GM20431 (cell line): ENCODE measurements around the gene USF3.
"Not testable (repeated sequence)": the region's sequence is repeated elsewhere in the genome, so short reads cannot be mapped to it uniquely, and the experiment has no call there.

ENCODE experiments used
- in situ Hi-C: fragments of 300-500 bp; cut with MseI, MboI; formaldehyde crosslinking; loops from one replicate; pipeline ENCODE4 v1.15.0; 2020; ENCODE audit warnings: low sequenced_read_pairs; ENCODE audit not compliant: unreplicated experiment

USF3 gene

DNA sequence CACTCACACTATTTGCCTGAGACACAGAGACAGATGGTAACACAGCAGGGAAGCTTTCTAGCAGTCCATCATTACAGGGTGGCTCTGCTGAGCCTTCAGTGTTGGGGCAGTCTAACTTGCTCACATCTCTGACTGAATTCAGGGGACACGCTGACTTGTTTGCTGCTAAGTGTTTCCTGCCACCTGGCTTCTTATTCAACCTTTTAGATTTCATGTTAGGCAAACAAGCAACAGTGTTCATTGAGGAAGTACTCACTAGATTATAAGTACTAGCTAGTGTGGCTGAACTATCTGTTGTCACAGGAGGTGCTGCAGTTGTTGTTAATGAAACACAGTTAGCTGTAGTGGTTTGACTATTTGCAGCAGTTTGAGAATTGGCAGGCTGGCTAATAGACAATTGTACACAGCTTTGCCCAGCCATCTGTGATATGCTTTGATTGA lies 37.3 kb downstream of the USF3 start:
- in situ Hi-C loops, result no loop called here

DNA sequence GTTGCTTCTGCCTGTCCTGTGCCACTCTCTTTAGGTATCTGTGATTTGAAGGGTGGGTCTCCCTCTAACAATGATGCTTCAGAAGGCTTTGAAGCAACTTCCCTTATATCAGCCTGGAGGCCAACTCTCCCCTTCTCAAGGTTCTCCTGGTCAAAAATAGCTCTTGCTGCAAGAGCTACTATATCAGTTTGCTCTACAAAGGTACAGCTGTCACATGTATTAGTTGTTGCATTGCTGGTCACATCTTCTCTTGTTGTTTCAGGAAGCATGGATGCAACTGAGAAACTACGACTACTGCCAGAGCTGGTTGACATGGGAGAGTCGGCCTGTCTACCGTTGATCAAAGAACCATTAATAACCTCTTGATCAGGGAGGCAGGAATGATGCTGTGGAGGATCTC lies 38.3 kb downstream of the USF3 start:
- in situ Hi-C loops, result no loop called here

DNA sequence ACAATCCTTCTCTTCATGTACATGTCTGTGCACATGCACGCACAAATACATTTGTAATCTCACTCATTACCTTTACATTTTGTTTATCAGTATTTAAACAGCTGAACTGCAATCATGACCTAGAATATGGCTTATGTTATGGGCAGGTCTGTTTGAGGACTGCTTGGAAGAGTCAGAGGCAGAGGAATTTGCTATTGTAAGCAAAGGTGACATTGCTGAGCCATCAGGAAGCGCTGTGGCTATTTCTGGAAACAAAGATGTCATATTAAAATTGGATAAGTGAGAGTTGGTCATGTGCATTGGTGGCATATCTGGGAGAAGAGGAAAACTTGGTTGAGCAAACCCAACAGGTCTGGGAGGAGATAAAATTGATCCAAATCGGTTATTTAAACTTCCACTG lies 41.6 kb downstream of the USF3 start:
- in situ Hi-C loops, result no loop called here

DNA sequence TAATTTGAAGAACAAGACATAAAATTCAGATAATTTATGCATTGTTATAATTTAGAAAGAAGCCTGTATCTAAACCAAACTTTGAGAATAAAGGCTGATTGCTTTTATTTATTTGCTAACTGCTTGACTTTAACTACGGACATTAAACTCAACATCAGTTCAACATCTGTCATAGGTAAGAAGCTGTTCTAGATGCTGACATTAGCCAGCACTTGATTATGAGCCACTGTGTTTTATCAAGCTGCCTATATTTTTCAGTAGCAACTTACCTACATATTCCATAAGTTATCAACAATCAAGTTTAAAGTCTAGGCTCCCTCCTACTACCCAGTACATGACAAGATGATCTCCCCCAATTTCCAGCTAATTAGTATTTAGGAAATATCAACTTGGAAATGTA lies 42.1 kb downstream of the USF3 start:
- in situ Hi-C loops, result no loop called here

DNA sequence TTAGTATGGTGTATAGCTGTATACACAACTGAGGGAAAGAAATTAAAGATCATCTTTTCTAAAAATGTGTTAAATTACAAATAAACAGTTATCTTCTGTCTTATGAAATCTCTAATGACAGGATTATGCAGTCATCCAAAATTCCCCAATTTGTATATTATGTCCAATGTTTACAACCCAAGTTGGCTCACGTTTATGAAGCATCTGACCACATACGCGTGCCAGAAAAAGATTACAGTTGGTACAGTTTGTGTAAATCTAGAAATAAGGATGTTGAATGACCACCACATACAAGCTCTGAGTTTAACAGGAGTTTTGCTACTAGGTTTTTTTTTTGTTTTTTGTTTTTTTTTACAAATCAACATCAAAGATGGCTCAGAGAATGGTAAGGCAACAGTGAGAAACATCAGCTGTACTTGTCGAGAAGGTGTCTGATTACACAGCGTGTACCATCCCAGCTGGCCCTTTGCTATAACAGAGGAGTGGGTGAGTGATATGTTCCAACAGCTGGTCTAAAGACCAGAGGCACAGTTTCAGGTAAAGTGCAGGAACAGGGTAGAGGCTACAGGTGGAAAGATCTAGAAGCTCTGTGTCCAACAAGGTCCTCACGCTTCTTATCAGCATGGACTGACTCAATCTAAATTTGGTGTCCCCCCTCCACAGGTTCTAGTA lies 47.1 kb downstream of the USF3 start:
- in situ Hi-C loops, result no loop called here

DNA sequence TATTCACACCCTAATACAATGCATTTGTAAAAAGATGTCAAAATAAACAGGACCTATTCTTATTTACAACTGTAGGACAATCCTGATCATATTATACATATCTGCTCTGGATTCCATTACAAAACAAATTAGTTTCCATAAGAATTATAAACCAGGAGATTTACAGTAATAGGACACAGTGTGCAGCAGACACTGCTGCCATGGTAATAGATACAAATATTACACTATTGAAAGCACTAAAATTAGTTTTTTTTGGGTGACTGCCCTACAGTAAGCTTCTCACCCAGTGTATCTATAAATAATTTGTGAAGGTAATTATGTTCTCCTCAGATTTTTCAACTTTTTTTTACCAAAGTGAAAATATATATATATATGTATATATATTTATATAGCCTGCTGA lies 47.9 kb downstream of the USF3 start:
- in situ Hi-C loops, result no loop called here

DNA sequence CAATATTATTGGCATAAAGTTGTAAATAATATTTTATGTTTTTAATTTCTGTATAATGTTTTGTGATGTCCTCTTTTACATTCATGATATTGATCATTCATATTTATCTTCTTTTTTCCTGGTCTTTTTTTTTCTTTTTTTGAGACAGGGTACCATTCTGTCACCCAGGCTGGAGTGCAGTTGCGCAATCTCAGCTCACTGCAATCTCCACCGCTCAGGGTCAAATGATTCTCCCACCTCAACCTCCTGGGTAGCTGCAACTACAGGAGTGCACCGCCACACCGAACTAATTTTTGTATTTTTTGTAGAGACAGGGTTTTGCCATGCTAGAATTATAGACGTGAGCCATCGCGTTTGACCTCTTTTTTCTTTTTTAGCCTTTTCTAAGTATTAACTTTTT lies 52.9 kb downstream of the USF3 start:
- in situ Hi-C loops, result no loop called here

DNA sequence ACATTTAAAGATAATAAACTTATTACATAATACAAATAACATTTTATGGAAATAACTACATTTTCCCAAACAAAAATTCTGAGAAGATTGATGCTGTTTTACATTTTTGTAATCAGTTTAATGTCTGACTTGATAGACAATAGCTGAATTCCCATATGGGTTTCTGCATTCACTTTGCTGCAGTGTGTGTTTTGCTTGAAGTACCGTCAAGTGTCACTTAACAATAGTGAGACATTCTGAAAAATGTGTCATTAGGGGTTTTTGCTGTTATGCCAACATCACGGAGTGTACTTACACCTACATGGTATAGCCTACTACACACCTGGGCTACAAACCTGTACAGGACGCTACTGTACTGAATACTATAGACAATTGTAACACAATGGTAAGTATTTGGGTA lies 57.5 kb downstream of the USF3 start:
- in situ Hi-C loops, result no loop called here

DNA sequence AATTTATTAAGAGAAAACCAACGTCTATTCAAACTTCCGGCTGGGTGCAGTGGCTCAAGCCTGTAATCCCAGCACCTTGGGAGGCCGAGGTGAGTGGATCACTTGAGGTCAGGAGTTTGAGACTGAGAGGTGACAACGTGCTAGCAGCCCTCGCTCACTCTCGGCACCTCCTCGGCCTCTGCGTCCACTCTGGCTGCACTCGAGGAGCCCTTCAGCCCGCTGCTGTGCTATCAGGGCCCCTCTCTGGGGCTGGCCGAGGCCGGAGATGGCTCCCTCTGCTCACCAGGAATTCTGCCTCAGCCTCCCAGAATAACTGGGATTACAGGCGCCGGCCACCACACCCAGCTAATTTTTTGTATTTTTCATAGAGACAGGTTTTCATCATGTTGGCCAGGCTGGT lies 58.7 kb downstream of the USF3 start:
- in situ Hi-C loops, result no loop called here

DNA sequence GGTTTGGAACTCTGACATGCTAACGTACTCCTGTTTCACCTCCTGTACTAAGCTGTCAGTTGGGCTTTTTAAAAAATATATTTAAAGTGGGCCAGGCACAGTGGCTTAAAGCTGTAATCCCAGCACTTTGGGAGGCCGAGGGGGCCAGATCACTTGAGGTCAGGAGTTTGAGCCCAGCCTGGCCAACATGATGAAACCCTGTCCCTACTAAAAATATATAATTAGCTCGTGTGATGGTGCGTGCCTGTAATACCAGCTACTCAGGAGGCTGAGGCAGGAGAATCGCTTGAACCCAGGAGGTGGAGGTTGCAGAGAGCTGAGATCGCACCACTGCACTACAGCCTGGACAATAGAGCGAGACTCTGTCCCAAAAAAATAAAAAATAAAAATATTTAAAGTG lies 60.4 kb downstream of the USF3 start:
- in situ Hi-C loops, result not testable (repeated sequence)

DNA sequence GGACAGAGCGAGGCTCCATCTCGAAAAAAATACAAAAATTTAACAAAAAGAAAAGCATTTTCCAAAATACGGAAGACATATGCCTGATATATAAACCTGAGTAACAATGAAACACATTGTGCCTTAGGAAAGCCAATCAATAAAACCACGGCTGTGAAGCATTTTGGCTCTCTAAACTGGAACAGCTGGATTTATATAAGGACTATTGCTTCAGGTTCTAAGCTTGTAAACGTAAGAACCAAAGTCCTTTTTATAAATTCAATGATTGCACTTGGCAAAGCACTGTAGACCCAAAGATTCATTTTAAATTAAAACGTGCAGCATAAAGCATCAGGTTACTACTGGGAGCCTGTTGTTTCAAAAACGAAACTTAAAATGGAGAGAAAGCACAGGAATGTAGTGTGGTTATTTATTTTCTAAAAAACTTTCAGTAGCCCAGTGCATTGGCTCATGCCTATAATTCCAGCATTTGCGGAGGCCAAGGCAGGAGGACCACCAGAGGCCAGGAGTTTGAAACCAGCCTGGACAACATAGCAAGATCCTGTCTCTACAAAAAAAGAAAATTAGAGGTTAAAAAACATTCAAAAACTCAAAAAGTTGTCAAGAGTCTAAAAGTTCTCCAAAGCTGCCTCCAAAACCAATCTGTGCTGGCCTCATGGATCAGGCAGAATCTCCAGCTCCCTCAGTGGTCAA lies 61.5 kb downstream of the USF3 start:
- in situ Hi-C loops, result no loop called here

DNA sequence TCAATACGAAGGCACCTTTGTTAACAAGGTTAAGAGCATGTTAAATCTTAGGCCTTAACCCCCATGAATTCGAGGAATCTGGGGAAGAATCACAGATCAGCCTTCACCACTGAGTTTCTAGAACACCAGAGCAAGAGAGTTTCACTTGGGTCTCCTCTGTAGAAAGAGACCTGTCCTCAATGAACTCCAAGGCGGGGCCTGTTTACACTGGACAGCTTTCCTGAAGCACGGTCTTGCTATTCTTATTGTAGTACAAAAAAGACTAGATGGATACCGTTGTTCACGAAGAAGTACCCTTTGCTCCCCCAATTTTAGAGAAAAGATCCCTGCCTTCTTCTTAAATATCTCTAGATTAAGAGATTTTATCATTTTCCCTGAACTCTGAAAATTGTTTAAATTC lies 64.9 kb downstream of the USF3 start:
- in situ Hi-C loops, result no loop called here

DNA sequence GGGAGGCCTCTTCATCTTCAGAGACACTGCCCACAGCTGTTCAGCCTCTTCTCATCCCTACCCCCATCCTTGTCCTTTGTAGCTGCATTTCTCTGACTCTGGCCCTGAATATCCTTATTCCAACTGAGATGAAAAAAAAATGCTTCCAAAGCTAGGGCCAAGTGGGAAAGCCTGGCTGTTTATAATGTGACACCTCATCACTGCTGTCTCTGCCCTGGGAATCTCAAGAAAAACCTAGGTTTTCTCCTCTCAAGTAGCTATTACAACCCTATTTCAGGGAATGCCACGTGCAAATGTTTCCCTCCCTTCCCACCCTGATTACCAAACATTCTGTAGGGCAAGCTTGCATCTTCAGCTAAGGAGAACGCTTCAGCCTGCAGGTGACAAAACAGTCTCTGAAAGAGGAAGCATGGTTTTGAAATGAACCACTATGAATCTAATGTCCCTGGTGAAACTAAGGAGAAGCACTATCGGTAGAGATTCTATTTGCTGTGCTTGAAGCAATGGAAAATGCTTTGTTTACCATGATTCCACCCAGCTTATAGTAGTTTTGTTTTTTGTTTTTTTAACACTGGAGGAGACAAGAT lies 65.4 kb downstream of the USF3 start:
- in situ Hi-C loops, result no loop called here

DNA sequence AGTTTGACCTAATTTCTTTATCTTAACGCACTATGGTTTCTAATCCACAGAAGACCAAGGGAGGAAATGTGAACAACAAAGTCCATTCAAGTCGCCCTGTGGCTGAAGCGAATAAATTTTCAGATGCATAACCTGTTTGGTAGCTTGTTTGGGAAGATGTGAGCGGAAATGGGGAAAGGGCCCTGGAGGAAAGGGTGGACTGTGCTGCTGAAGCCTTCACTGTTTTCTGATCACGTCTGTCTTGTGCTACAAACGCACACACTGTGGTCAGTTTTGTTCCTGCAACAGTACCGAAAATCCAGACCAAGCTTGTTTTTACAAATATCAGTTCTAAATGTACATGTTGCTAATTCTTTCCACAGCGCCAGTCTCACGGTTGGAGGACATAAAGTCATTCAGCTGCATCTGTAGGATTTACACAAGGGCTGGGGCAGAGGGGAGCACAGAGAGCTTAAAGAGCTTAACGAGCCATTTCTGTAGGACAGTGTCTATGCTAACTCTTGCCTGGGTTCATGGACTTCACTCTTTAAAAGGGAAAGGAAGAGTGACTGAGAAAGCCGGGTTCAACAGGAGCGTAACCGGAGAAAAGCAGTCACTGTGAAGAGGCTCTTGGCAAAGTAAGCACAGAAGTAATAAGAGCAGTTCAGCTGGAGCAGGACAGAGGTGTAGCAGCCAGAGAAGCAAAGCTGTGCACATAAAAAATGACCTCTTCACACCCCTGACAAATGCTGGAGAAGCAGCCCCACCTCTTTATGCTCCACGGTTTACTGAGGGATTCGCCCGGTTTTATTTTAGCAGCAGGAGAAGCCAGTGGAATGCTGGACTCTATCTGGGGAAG lies 66.6 kb downstream of the USF3 start:
- in situ Hi-C loops, result no loop called here

DNA sequence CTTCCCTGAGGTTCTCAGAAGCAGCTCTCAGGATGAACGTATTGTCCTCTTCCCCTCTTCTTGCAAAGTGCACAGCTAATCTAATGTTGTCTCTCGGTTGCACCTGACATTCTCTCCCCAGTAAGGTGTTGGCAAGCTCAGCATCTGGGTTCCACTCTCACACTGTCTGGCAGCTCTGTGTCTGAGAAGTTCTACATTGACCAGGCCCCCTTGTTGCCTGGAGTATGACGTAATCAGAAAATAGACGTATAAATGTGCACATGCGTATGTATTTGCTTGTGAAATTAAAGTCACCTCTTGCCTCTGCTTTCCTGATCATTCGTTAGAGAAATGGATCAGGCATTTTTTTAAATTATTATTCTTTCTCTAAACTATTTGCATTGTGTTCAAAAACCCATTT lies 67.7 kb downstream of the USF3 start:
- in situ Hi-C loops, result no loop called here

DNA sequence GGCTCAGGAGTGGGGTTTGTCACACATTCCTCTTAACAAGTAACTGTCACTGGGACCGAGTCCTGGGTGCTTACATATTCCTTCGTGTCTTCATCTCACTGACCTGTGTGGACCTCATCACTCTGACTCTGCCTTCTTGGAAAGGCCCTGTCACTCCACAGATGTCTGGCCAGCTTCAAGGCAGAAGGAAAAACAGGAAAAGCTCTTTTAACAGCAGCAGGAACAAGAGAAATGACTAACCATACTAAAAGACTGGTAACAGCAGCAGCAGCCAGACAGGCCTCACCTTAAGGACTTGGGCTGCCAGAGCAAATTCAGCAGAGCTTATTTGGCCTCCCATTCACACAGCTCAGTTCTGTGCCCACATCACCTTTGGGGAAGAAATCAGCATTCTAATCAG lies 68.1 kb downstream of the USF3 start:
- in situ Hi-C loops, result no loop called here

DNA sequence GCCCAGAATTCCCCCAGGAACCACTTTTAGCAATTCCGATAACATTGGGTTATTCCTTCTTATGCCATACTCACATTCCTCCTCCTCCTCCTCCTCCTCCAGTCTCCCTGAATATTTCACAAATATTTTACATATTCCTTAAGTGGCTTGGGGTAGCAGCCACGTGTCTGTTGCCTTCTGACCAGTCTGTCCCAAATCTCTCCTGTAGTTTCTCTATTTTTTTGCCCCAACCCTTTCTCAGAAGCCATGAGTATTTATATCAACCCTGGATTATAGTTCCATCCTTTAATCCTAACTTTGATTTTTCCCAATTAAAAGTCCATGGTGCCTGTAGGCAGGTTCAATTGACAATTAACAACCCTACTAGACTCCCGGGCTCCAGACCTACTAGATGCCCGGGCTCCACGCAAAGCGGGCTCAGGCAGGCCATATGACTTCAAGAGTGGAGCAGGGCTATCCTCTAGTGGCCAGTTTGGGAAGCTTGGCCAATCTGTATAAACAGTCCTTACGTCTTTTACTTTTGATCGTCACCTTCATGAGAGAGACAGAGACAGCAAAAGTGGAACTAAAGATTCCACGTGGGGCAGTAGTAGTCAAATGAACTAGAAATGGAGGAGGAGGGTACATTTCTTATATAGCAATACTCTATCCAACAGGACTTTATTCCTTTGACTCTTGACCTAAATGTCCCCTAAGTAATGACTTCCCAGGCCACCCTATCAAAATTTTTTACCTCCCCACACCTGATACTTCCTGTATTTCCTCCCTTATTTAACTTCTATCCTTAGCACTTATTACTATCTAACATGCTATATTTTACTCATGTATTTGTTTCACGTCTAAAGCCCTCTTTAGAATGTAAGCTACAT lies 69.7 kb downstream of the USF3 start:
- in situ Hi-C loops, result no loop called here

DNA sequence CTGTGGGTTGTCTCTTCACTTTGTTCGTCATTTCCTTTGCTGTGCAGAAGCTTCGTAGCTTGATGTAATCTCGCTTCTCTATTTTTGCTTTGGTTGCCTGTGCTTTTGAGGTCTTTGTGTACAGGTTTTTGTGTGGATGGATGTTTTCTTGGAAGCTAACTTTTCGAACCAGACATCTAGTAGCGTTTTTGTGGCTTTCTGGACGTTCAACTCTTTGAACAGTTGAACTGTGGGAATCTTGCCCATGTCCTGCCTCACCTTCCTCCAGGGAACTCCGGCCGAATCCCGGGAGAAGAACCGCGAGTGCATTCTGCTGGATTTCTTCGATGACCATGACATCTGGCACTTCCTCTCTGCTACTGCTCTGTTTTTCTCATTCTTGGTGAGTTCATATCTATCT lies 70.6 kb downstream of the USF3 start:
- in situ Hi-C loops, result no loop called here

DNA sequence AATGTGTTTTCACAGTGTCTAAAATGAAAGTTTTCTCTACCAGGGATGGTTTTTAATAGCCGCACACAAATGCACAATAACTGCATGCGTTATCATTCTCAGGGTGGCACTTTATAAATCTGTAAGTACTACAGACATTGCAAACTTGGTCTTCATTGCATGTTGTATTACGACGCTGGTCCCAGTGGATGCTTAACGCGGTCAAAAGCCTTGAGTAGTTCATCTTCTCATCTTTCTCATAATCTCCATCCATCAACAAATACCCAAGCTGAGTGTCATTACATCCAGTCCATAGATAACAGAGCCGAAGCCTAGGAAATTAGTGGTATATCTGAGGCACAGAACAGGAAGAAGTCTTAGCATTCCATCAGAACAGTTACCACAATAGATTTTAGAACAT lies 72.6 kb downstream of the USF3 start:
- in situ Hi-C loops, result no loop called here

DNA sequence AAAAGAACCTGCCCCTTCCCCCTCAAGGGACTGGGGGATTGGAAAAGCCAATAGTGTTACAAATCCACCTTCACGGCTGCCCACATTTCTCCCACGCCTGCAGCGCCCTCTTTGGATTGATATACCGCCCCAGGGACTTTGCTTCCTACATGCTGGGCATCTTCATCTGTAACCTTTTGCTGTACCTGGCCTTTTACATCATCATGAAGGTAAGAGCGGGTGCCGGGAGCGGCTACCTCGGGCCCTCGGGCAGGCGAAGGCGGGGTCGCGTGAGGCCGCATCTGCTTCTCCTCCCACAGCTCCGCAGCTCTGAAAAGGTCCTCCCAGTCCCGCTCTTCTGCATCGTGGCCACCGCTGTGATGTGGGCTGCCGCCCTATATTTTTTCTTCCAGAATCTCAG lies 73.1 kb downstream of the USF3 start:
- in situ Hi-C loops, result no loop called here
